NCI-H146 treated with DMSO at 0.1 percent for 48 hours (cell line): ENCODE results near the gene RAD1.

Experiments used
- DNase-seq: peaks from one replicate; lab custom pipeline; 2025; ENCODE audit not compliant: unreplicated experiment; lab: John Stamatoyannopoulos, UW

RAD1 gene

GRCh38 chr5:34866989-34867471 is 48.3 kb downstream of the RAD1 start:
- no peak for DNase-seq

- no peak for DNase-seq
Measured at GRCh38 chr5:34865091-34865490, 50.2 kb downstream of the RAD1 start.

GRCh38 chr5:34863946-34864345 is 51.4 kb downstream of the RAD1 start:
- no peak for DNase-seq

DNA sequence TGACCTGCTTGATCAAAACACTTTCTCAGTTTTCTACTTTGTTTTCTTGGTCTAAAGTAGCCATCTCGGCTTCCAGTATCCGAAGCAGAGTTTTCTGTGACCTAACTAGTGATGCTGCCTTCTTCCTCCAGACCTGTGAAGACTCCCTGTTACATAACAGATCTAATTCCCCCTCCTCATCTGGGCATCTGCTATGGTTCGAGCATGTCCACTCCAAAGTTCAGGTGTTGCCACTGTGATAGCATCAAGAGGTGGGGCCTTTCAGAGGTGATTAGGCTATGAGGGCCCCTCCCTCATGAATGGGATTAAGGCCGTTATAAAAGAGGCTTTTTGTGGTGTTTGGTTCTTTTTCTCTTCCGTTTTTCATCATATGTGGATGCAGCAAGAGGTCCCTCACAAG is 56.1 kb downstream of the RAD1 start:
- DNase-seq = no peak

DNA sequence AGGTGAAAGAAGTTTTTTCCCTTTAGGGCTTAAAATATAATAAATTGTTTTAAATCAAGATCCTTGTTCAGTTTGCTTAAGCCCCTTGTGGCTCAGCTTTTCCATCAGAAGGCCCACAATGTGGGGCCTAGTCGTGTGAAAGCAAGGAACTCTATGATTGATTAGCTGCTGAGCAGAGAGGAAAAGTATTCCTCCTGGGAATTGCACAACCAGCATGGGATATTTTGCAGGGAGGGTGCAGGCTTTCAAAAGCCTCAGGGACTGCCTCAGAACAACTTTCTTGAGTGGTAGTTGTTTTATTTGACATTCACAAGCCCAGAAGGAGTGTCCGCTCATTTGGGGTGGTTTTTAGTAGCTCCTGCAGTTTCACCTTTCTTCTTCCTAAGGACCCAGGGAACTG is 56.5 kb downstream of the RAD1 start:
- DNase-seq = no peak

- no peak for DNase-seq
Measured at GRCh38 chr5:34857894-34858293, 57.4 kb downstream of the RAD1 start.

DNA sequence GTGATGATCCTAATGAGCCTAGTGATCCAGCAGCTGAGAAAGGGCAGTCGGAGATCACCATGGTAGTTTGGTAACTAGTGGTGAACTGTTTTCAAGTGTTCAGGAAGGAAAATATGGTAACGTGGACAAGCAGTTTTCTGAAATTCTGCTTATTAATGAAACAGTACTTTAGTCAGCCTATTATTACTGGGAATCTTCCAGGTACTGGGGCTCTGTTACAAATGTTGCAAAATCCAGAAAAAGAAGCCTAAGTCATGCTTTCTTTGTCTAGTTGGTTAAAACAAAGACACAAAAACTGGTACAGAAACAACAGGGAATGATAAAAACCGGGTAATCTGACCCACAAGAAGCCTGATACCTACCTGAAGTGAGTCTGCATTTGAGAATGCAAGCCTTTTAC is 58.1 kb downstream of the RAD1 start:
- DNase-seq = no peak
